Raji (cell line): ENCODE data around the gene LAMB2.
A peak's percentile ranks its signal among the peaks of the same experiment; 100 is the strongest.

Source experiments
- POLR2A ChIP-seq: IDR thresholded peaks from 2 replicates; pipeline ENCODE4 v1.6.1; 2011; ENCODE audit warnings: low read depth, low read length, control low read depth; ENCODE audit not compliant: insufficient read depth

LAMB2 gene

GRCh38 chr3:49112262-49112661 lies 20.6 kb downstream of the LAMB2 start:
- no peak for TF ChIP-seq POLR2A

GRCh38 chr3:49111347-49111746 lies 21.5 kb downstream of the LAMB2 start:
- no peak for TF ChIP-seq POLR2A

GRCh38 chr3:49110780-49111179 lies 22.1 kb downstream of the LAMB2 start:
- no peak for TF ChIP-seq POLR2A

GRCh38 chr3:49108346-49108745 lies 24.5 kb downstream of the LAMB2 start:
- TF ChIP-seq POLR2A: no peak

GRCh38 chr3:49104427-49105291 lies 28.2 kb downstream of the LAMB2 start, which contains the start of gene QARS1:
QARS1 (minus strand) TSS chr3:49104757; CDS start chr3:49104733, 24 bp downstream.
- peak; percentile 81 for TF ChIP-seq POLR2A

GRCh38 chr3:49104052-49104426 lies 28.8 kb downstream of the LAMB2 start:
- TF ChIP-seq POLR2A: no peak

GRCh38 chr3:49100046-49100615 lies 32.7 kb downstream of the LAMB2 start:
- no peak for TF ChIP-seq POLR2A

GRCh38 chr3:49098910-49099630 lies 33.8 kb downstream of the LAMB2 start:
- no peak for TF ChIP-seq POLR2A

GRCh38 chr3:49098429-49098828 lies 34.4 kb downstream of the LAMB2 start:
- TF ChIP-seq POLR2A: no peak

GRCh38 chr3:49093853-49094767 lies 38.7 kb downstream of the LAMB2 start, which contains the start of gene QRICH1:
QRICH1 (minus strand) TSS chr3:49094071; CDS start chr3:49077017, 17,054 bp downstream.
- TF ChIP-seq POLR2A: peak; percentile 70

- TF ChIP-seq POLR2A: peak; percentile 45
Observed at GRCh38 chr3:49092938-49093852, 39.7 kb downstream of the LAMB2 start.

- no peak for TF ChIP-seq POLR2A
Observed at GRCh38 chr3:49081429-49081828, 51.4 kb downstream of the LAMB2 start.

- no peak for TF ChIP-seq POLR2A
Observed at GRCh38 chr3:49079270-49079669, 53.6 kb downstream of the LAMB2 start.

GRCh38 chr3:49076646-49077045 lies 56.2 kb downstream of the LAMB2 start:
- TF ChIP-seq POLR2A: no peak
